ENCODE measurements around the gene CAV3. TPM values are rescaled to one million over a fixed set of nuclear protein-coding genes. Genes with fewer than 3 reads are reported as not detected.

Gene CAV3
- total and polyA plus RNA-seq, 9 of the 15 experiments (the other 6 are each of a cell fraction or from before 2014, with no cell fraction given): not detected

DNA sequence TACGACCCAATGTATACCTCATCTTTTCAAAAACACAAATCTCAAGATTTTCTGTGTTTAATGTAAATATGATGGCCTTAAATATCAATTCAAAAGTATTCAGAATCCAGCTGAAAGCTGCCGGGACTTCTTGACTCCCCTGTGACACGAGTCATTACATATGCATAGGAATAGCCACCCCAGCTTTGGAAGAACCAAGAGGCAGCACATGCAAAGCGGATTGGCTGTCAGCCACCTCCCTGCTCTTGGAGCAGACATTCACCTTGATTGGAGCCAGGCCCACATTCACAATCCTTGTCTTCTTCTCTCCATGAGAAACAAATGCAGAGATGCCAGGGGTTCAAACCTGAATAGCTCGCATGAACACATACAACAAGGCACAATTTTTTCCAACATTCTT is 10.8 kb upstream of the CAV3 start:
- no peaks in the 10 kb centered on the region for H3K4me1 ChIP-seq (replicated peaks in 1 of 2; ENCODE audit: control insufficient read depth in 2 of 2, insufficient read depth in 2 of 2, low read length in 2 of 2)
- H3K4me2 ChIP-seq (ENCODE audit: insufficient read depth, low read length): no peak overlapping the region
- in situ Hi-C loops (cut with MboI) (no loop called here), intact Hi-C loops (cut with micrococcal nuclease) (no loop called here)
- no peak overlapping the region for H3K4me3 ChIP-seq
- no peaks in the 10 kb centered on the region for H3K36me3 ChIP-seq (ENCODE audit: control insufficient read depth, insufficient read depth, low read length)
- H3K9ac ChIP-seq (ENCODE audit: insufficient read depth in 1 of 2, low read depth in 2 of 2, low read length in 2 of 2): no peak overlapping the region
- no peaks in the 10 kb centered on the region for H3K9me3 ChIP-seq (replicated peaks; ENCODE audit: control insufficient read depth, insufficient read depth, low read depth, low read length)
- H3K27ac ChIP-seq (ENCODE audit: extremely low read depth, low read depth, low read length): no peak overlapping the region
- H3K79me2 ChIP-seq (ENCODE audit: control insufficient read depth, insufficient read depth, low read length): no peaks in the 10 kb centered on the region
- no peak for DNase-seq (ENCODE audit: extremely low read depth in 1 of 4, low spot score in 3 of 4)
- peaks cover 2 to 19% of the 10 kb centered on the region in 2 experiments; a peak in 2 of 5 replicates for H3K27me3 ChIP-seq (ENCODE audit: control insufficient read depth in 2 of 2, insufficient read depth in 2 of 2, low read length in 2 of 2)
- no peaks in the 10 kb centered on the region for H4K20me1 ChIP-seq (replicated peaks; ENCODE audit: control insufficient read depth, insufficient read depth, low read length)
- TF ChIP-seq HMG20B (CRISPR knock-in tag; IDR thresholded peaks at IDR 0.05): no peak
- TF ChIP-seq GTF2E2 (tag; IDR thresholded peaks at IDR 0.05): no peak
- TF ChIP-seq, protein P1, sequence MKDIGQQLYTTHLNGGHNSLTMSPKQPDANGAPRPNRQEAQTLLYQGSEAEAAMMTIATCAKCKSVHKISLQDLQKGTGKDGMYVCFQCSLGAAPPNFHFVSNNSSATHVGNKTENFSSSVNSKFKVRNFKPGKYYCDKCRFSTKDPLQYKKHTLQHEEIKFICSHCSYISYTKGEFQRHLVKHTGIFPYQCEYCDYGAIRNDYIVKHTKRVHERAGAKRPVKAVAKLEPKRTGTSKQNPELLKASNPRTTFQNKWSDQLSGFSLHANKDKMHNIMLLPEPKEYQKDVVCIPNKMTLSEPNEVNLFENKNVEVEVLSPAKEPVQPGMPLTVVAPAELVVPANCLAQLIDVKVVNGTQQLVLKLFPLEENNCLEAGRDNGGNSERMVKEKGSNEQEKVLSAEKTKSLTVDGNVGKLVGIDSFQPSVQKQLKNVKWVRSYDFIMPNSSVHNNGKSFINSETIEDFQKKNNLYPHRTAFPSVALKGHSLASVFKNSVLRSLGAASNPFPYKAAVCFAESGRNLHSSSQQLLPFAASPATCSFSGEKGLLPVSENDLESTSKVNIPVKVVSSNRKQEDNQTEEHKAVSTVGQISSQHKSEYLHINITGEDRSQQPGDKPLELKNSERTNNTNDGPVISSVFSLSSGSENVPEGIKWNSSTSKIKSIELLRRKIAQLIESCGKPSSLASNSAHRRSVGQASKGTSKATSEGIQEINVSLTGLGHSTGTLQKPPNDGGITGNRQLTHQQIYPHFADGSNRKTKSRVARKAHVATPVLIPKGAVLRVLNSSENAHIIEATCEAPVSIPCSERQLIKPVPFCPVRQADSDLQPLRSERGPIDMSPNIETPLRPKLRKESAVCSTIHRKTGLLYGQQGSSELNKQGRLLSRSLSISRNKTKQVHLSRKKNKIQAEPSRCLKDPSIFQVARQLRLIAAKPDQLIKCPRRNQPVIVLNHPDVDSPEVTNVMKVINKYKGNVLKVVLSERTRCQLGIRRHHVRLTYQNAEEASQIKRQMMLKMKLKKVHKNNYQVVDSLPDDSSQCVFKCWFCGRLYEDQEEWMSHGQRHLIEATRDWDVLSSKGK (CRISPR knock-in tag; IDR thresholded peaks at IDR 0.05): no peak
- TF ChIP-seq ZNF780A (CRISPR knock-in tag; IDR thresholded peaks at IDR 0.05): no peak
- TF ChIP-seq PML (IDR thresholded peaks at IDR 0.05; ENCODE audit: low read length): no peak
- WGBS (ENCODE audit: insufficient coverage, low coverage, missing lambda C conversion rate): 2% methylated on average over 5 of the region's 5 CpGs
- POLR2A ChIA-PET: interaction anchor here (1.0 kb wide), 1 partner anchor 15 kb away, joined by 4 read pairs; no protein-coding TSS in a partner anchor
- H3K9me1 ChIP-seq (ENCODE audit: control insufficient read depth, insufficient read depth, low read length): no peaks in the 10 kb centered on the region
- no peak for ATAC-seq
- no peak for FAIRE-seq
- no TSS peak for BruUV-seq (replicated peaks)
- no peak overlapping the region for H2AFZ ChIP-seq (ENCODE audit: low read depth, low read length)
- CTCF ChIA-PET (ENCODE audit: low intra/inter-chr PET ratio): no interaction called here
